Activated naive CD4-positive, alpha-beta T cell treated with anti-CD3 and anti-CD28 coated beads, Interleukin-2, amount 10 ng/mL, durations not matched to agents 7 days and 5 days (primary cell): ENCODE data around the gene DAZAP1.
A peak's percentile ranks its signal among the peaks of the same experiment; 100 is the strongest.

Experiments used
- CTCF ChIA-PET: fragments of 350-600 bp; sonication (Branson Sonifier 250); formaldehyde crosslinking; loops from one replicate; lab custom pipeline; 2021; ENCODE audit warnings: antibody characterized with exemption; lab: Charles Lee
- DNase-seq: peaks from one replicate; pipeline ENCODE4 v3.0.0-alpha.2; 2020
- H3K27ac Mint-ChIP-seq: one replicate; pipeline ENCODE4 v1.8.0; 2021; ENCODE audit warnings: mild to moderate bottlenecking, moderate library complexity, mixed read lengths
- H3K27me3 Mint-ChIP-seq: one replicate; pipeline ENCODE4 v1.8.0; 2021; ENCODE audit warnings: mild to moderate bottlenecking, mixed read lengths
- H3K36me3 Mint-ChIP-seq: one replicate; pipeline ENCODE4 v1.8.0; 2021; ENCODE audit warnings: mixed read lengths
- H3K4me1 Mint-ChIP-seq: one replicate; pipeline ENCODE4 v1.8.0; 2021; ENCODE audit warnings: mixed read lengths
- H3K4me3 Mint-ChIP-seq: one replicate; pipeline ENCODE4 v1.8.0; 2021; ENCODE audit warnings: mild to moderate bottlenecking, moderate library complexity, mixed read lengths
- H3K9me3 Mint-ChIP-seq: one replicate; pipeline ENCODE4 v1.8.0; 2021; ENCODE audit warnings: mixed read lengths

The DAZAP1 gene

GRCh38 chr19:1407528-1408299, at the start of gene DAZAP1:
Gene DAZAP1, plus strand, starts transcription at chr19:1407586. Its CDS starts 188 bp downstream, at chr19:1407774.
- peak; percentile 55 for DNase-seq
- Mint-ChIP-seq H3K27ac (peak within 1 kb of the TSS; percentile 89), H3K4me1 (peaks cover 50% of the 10 kb centered on the region), H3K36me3 (peaks cover 23% of the 10 kb centered on the region), H3K9me3 (no peaks in the 10 kb centered on the region), H3K4me3 (peak within 1 kb of the TSS; percentile 82), H3K27me3 (peaks cover 14% of the 10 kb centered on the region)
- CTCF ChIA-PET, result no interaction called here

- peaks cover 54% of the 10 kb centered on the region for H3K4me1 Mint-ChIP-seq
Measured at GRCh38 chr19:1360126-1360817, 47.1 kb upstream of the DAZAP1 start.

DNA sequence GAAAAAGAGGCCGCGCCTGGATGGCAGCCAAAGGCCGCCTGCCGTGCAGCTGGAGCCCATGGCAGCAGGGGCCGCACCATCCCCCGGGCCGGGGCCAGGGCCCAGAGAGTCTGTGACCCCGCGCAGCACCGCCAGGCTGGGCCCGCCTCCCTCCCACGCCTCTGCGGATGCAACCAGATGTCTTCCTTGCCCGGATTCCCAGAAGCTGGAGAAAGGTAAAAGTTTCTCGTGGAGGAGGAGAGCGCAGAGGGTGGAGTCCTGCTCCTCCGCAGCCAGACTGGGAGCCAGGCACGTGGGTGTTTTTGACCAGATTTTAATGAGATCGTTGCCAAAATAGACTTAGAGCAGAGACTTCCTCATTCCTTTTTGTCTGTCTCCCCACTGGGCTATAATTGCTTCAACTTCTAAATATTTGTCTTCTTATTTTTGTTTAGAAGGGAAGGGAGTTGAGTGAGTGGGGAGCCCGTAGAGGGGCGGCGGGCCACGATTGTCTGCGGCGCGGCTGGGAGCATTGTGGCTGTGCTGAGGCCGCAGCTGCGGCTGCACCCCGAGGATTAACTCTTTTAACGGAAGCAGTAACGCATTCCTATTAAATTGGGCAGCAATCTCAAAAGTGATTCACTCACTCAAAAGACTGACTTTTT, 46.4 kb upstream of the DAZAP1 start:
- peaks cover 39% of the 10 kb centered on the region for H3K36me3 Mint-ChIP-seq
- H3K9me3 Mint-ChIP-seq, result no peaks in the 10 kb centered on the region
- no peak for DNase-seq
- CTCF ChIA-PET, result no interaction called here
- H3K27me3 Mint-ChIP-seq, result no peaks in the 10 kb centered on the region
- H3K4me1 Mint-ChIP-seq, result peaks cover 48% of the 10 kb centered on the region
- no peak overlapping the region for H3K4me3 Mint-ChIP-seq
- no peak overlapping the region for H3K27ac Mint-ChIP-seq

More at GRCh38 chr19:1360126-1360817, 47.1 kb upstream of the DAZAP1 start:
- no peak overlapping the region for H3K4me3 Mint-ChIP-seq
- no peaks in the 10 kb centered on the region for H3K9me3 Mint-ChIP-seq
- CTCF ChIA-PET, result interaction anchor here (0.8 kb wide), 1 partner anchor 12 kb away, joined by 3 read pairs; no protein-coding TSS in a partner anchor
- peaks cover 41% of the 10 kb centered on the region for H3K36me3 Mint-ChIP-seq
- DNase-seq, result no peak
- H3K27me3 Mint-ChIP-seq, result no peaks in the 10 kb centered on the region
- H3K27ac Mint-ChIP-seq, result no peak overlapping the region

DNA sequence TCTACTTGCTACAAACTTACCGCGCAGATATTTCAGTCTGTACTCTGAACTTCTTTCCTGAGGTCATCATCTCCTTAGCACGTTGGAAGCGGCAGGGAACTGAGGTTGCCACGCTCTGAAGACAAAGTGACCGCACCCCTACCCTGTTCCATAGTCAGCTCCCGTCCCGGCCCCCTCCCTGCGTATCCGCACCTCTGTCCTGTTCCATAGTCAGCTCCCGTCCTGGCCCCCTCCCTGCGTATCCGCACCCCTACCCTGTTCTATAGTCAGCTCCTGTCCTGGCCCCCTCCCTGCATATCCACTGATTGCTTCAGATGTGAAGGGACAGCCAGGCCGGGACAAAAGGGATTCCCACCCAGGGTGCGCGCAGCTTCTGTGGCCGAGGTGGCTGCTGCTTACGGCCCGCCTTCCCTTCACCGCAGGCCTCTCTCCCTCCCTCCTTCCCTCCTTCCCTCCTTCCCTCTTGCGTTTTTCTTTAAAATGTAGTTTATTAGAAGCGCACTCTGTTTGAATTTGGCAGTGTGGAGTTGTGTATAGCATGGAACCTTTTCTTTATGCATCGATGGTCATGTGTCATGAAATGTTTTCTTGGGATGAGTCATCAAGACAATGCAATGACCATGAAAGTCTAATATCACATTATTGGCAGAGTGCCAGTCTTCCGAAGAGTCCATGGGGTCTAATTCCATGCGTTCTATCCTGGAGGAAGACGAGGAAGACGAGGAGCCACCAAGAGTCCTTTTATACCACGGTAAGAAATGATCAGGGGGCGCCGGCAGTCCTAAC, 45.6 kb upstream of the DAZAP1 start:
- CTCF ChIA-PET, result no interaction called here
- H3K36me3 Mint-ChIP-seq, result peaks cover 39% of the 10 kb centered on the region
- no peak overlapping the region for H3K27ac Mint-ChIP-seq
- no peak overlapping the region for H3K4me3 Mint-ChIP-seq
- no peaks in the 10 kb centered on the region for H3K27me3 Mint-ChIP-seq
- H3K9me3 Mint-ChIP-seq, result no peaks in the 10 kb centered on the region
- H3K4me1 Mint-ChIP-seq, result peaks cover 41% of the 10 kb centered on the region
- DNase-seq, result no peak

DNA sequence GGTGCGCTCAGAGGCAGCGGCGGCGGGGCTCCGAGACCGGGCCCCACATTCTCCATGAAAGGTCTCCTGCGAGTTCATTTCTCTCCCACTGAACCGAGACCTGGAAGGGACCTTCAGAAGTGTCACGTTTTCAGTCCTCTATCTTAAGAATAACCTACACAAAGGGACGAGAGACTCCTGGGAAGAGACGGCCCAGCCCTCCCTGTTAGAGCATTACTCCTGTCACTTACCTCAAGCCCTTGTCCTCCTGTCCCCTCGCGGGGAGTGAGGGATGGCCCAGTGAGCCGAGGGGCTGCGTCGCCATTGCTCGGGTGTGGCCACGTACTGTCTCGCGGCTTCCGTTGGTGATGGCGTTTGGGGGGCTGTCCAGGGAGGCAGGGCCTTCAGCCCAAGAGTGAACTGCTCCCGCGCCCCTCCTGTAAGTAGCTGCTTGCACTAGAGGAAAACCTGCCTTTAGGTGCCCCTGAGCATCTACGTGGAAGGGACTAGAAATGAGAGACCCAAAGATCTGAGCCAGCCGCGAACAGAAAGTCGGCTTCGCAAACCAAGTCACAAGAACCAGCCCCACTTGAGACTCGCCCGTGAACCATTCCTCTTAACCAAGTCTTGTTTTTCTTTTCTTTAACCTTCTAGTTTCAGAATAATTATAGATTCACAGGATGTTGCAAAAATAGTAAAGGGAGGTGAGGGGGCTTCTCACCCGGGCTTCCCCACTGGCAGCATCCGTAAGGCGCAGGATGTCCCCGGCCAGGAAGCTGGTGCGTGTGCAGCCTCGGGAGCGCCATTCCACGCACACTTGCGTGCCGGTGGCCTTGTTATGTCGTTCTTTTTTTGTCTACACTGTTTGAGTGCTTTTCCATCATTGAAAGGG, 44.8 kb upstream of the DAZAP1 start:
- Mint-ChIP-seq H3K36me3 (peaks cover 33% of the 10 kb centered on the region), H3K27ac (peak overlapping the region; percentile 57), H3K4me3 (no peak overlapping the region), H3K9me3 (no peaks in the 10 kb centered on the region), H3K4me1 (peaks cover 33% of the 10 kb centered on the region), H3K27me3 (no peaks in the 10 kb centered on the region)
- DNase-seq, result no peak
- CTCF ChIA-PET, result no interaction called here

GRCh38 chr19:1363599-1363998, 43.8 kb upstream of the DAZAP1 start:
- H3K36me3 Mint-ChIP-seq, result peaks cover 26% of the 10 kb centered on the region
- DNase-seq, result peak; percentile 61
- peak overlapping the region; percentile 57 for H3K27ac Mint-ChIP-seq
- peaks cover 33% of the 10 kb centered on the region for H3K4me1 Mint-ChIP-seq
- H3K9me3 Mint-ChIP-seq, result no peaks in the 10 kb centered on the region
- CTCF ChIA-PET, result interaction anchor here (0.8 kb wide), 1 partner anchor 36 kb away, joined by 4 read pairs; no protein-coding TSS in a partner anchor
- peak overlapping the region; percentile 10 for H3K4me3 Mint-ChIP-seq
- no peaks in the 10 kb centered on the region for H3K27me3 Mint-ChIP-seq

DNA sequence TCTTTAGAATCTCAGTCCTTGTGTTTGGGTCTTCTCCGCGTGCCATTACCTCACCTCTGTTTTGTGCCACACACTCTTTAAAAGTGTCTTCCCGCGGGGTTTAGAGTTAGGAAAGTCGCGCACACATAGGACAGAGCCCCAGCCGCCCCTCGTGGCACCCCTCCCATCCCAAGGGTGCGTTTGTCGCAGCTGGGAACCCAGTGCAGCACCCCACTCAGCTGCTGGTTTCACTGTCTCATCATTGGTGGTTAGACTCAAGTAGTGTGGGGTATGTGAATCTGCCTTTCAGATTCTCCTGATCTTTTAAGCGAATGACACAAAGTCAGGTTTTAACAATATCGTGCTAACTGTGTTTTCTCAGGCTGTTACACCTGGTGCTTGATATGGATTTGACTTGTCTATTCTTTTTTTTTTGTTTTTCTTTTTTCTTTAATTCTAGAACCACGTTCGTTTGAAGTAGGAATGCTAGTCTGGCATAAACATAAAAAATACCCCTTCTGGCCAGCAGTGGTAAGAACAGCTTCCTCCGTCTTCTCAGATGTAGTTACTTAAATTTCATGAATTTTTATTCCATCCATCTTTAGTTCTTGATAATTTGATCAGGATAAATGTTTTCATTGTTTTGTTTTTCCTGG, 43.2 kb upstream of the DAZAP1 start:
- CTCF ChIA-PET, result interaction anchor here (0.6 to 1.5 kb wide), 3 partner anchors 19 to 49 kb away, joined by 3 to 4 read pairs (median 3); partner anchors contain the start of gene NDUFS7
- Mint-ChIP-seq H3K27me3 (no peaks in the 10 kb centered on the region), H3K4me3 (peak overlapping the region; percentile 46), H3K4me1 (peaks cover 33% of the 10 kb centered on the region), H3K36me3 (peaks cover 20% of the 10 kb centered on the region), H3K27ac (peak overlapping the region; percentile 80), H3K9me3 (no peaks in the 10 kb centered on the region)
- DNase-seq, result peak; percentile 35

GRCh38 chr19:1365319-1366269, 41.8 kb upstream of the DAZAP1 start:
- H3K27me3 Mint-ChIP-seq, result no peaks in the 10 kb centered on the region
- H3K36me3 Mint-ChIP-seq, result peaks cover 12% of the 10 kb centered on the region
- H3K4me1 Mint-ChIP-seq, result peaks cover 33% of the 10 kb centered on the region
- H3K4me3 Mint-ChIP-seq, result no peak overlapping the region
- CTCF ChIA-PET, result interaction anchor here (1.5 kb wide), 1 partner anchor 18 kb away, joined by 3 read pairs; the partner anchor contains the start of gene NDUFS7
- H3K27ac Mint-ChIP-seq, result peak overlapping the region; percentile 12
- no peak for DNase-seq
- no peaks in the 10 kb centered on the region for H3K9me3 Mint-ChIP-seq

DNA sequence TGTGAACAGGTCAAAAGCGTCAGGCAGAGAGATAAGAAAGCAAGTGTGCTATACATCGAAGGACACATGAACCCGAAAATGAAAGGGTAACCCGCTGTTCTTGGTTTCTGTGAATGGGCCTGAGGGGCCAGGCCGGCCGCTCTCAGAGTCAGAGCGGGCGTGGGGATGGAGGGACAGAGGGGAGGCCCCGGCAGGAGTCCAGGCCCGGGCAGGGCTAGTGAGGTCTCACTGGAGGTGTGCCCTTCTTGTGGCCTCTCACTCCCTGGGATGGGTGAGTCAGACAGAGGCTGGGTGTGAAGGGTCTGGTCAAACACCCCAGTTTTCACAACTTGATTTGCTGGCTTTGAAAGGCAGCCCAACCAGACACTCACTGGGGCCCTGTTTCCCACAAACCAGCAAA, 41.1 kb upstream of the DAZAP1 start:
- Mint-ChIP-seq H3K27me3 (no peaks in the 10 kb centered on the region), H3K27ac (no peak overlapping the region), H3K4me3 (no peak overlapping the region), H3K4me1 (peaks cover 33% of the 10 kb centered on the region), H3K9me3 (no peaks in the 10 kb centered on the region), H3K36me3 (peaks cover 12% of the 10 kb centered on the region)
- CTCF ChIA-PET, result no interaction called here
- DNase-seq, result no peak

- Mint-ChIP-seq H3K27me3 (no peaks in the 10 kb centered on the region), H3K4me3 (no peak overlapping the region), H3K9me3 (no peaks in the 10 kb centered on the region), H3K27ac (no peak overlapping the region), H3K4me1 (peaks cover 27% of the 10 kb centered on the region), H3K36me3 (peaks cover 12% of the 10 kb centered on the region)
- no peak for DNase-seq
- CTCF ChIA-PET, result interaction anchor here (1.1 kb wide), 1 partner anchor 88 kb away, joined by 5 read pairs; no protein-coding TSS in a partner anchor
Measured at GRCh38 chr19:1366899-1367870, 40.2 kb upstream of the DAZAP1 start.
